SU-DHL-6 (cell line): ENCODE measurements around the gene FSD1.
"Not testable (repeated sequence)": the region's sequence is repeated elsewhere in the genome, so short reads cannot be mapped to it uniquely, and the experiment has no call there.

Source experiments
- H2AFZ ChIP-seq: fragments of 200-600 bp; sonication (generic); 2 replicates; pipeline ENCODE4 v1.6.1; 2014; ENCODE audit warnings: low read depth, mild to moderate bottlenecking, moderate library complexity, mixed read lengths, antibody characterized with exemption, low read length; ENCODE audit not compliant: severe bottlenecking
- H3F3A ChIP-seq: fragments of 200-600 bp; shearing (Covaris generic); 2 replicates; pipeline ENCODE4 v1.6.0; 2016; ENCODE audit warnings: antibody characterized with exemption, mild to moderate bottlenecking; ENCODE audit not compliant: insufficient read depth
- H3K27ac ChIP-seq: fragments of 200-600 bp; sonication (generic); 2 replicates; pipeline ENCODE4 v1.5.1; 2016; ENCODE audit warnings: low read depth, mild to moderate bottlenecking, low read length, moderate library complexity, mixed read lengths
- H3K27me3 ChIP-seq: fragments of 200-600 bp; sonication (generic), shearing (Covaris generic); 2 replicates; pipeline ENCODE4 v1.6.0; 2014; ENCODE audit warnings: mild to moderate bottlenecking, low read length
- H3K36me3 ChIP-seq: fragments of 200-600 bp; sonication (generic); 2 replicates; pipeline ENCODE4 v1.6.1; 2014; ENCODE audit warnings: mild to moderate bottlenecking, low read length, mixed read lengths
- H3K4me2 ChIP-seq: fragments of 300-600, 200-600 bp; shearing (Covaris generic), sonication (generic); 2 replicates; pipeline ENCODE4 v1.6.0; 2014; ENCODE audit warnings: low read length, low read depth, mild to moderate bottlenecking; ENCODE audit not compliant: poor library complexity, severe bottlenecking
- H3K4me3 ChIP-seq: fragments of 200-600 bp; sonication (generic); 2 replicates; pipeline ENCODE4 v1.5.1; 2014; ENCODE audit warnings: antibody characterized with exemption, low read length, mild to moderate bottlenecking, mixed read lengths; ENCODE audit not compliant: insufficient read depth, poor library complexity, severe bottlenecking
- H3K79me2 ChIP-seq: fragments of 200-600 bp; sonication (generic); 2 replicates; pipeline ENCODE4 v1.6.1; 2014; ENCODE audit warnings: mild to moderate bottlenecking, low read length, moderate library complexity; ENCODE audit not compliant: insufficient read depth
- H3K9ac ChIP-seq: fragments of 200-600 bp; sonication (generic); 2 replicates; pipeline ENCODE4 v1.7.0; 2014; ENCODE audit warnings: mild to moderate bottlenecking, low read length
- H3K9me2 ChIP-seq: fragments of 200-600 bp; sonication (generic); replicated peaks from 2 replicates; pipeline ENCODE4 v1.6.1; 2014; ENCODE audit warnings: low read length; ENCODE audit not compliant: insufficient read depth
- H3K9me3 ChIP-seq: fragments of 200-600 bp; sonication (generic); 2 replicates; pipeline ENCODE4 v1.6.1; 2014; ENCODE audit warnings: low read length, mixed read lengths; ENCODE audit not compliant: insufficient read depth
- H4K20me1 ChIP-seq: fragments of 200-600 bp; sonication (generic); 2 replicates; pipeline ENCODE4 v1.6.1; 2014; ENCODE audit warnings: low read depth, mild to moderate bottlenecking, antibody characterized with exemption, low read length, moderate library complexity, mixed read lengths
- EZH2phosphoT487 ChIP-seq: fragments of 200-600 bp; sonication (generic), shearing (Covaris generic); conservative IDR thresholded peaks from 2 replicates; pipeline ENCODE4 v1.6.1; 2018; ENCODE audit warnings: mild to moderate bottlenecking, antibody characterized with exemption, low read length, moderate library complexity, mixed read lengths
- TF ChIP-seq, protein P1 (sequence below): fragments of 200-600 bp; sonication (generic); IDR thresholded peaks from one replicate; pipeline ENCODE4 v1.5.1; 2017; ENCODE audit warnings: antibody characterized with exemption, mild to moderate bottlenecking, low read length, moderate library complexity; ENCODE audit not compliant: insufficient read depth, poor library complexity, severe bottlenecking

The FSD1 gene

DNA sequence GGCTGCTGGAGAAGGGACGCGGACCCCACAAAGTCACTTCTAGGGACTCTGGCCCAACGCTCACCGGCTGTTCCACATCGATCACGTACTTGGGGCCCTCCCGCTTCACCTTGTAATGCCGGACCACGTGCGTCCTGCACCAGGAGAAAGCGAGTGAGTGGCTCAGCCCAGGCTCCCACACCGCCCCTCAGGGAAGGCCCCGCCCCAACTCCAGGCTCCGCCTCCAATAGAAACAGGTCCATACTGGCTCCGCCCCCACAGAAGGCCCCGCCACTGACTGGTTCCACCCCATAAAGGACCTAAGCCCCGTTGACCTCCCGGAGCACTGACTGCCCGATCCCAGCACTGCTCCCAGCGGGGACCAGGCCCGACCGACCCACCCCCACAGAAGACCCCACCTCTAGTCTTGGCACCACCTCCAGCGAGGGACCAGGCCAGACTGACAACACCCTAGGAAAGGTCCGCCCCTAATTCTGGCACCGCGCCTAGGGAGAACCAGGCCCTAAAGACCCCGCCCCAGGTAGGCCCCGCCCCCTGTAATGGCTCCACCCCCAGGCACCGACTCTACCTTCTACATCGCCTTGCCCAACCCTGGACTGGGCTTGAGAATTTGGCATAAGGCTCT is 23.0 kb downstream of the FSD1 start:
- no peaks in the 10 kb centered on the region for H3K9me3 ChIP-seq
- no peaks in the 10 kb centered on the region for H3K9me2 ChIP-seq
- no peak overlapping the region for H3K27ac ChIP-seq
- H3K9ac ChIP-seq, result no peak overlapping the region
- H2AFZ ChIP-seq, result no peak overlapping the region
- no peaks in the 10 kb centered on the region for H3K36me3 ChIP-seq
- no peaks in the 10 kb centered on the region for H3K79me2 ChIP-seq
- H3K4me2 ChIP-seq, result no peak overlapping the region
- H3K4me3 ChIP-seq, result no peak overlapping the region
- H3F3A ChIP-seq, result no peaks in the 10 kb centered on the region
- TF ChIP-seq, protein P1, sequence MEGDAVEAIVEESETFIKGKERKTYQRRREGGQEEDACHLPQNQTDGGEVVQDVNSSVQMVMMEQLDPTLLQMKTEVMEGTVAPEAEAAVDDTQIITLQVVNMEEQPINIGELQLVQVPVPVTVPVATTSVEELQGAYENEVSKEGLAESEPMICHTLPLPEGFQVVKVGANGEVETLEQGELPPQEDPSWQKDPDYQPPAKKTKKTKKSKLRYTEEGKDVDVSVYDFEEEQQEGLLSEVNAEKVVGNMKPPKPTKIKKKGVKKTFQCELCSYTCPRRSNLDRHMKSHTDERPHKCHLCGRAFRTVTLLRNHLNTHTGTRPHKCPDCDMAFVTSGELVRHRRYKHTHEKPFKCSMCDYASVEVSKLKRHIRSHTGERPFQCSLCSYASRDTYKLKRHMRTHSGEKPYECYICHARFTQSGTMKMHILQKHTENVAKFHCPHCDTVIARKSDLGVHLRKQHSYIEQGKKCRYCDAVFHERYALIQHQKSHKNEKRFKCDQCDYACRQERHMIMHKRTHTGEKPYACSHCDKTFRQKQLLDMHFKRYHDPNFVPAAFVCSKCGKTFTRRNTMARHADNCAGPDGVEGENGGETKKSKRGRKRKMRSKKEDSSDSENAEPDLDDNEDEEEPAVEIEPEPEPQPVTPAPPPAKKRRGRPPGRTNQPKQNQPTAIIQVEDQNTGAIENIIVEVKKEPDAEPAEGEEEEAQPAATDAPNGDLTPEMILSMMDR, result no peak
- TF ChIP-seq EZH2phosphoT487, result no peak
- H4K20me1 ChIP-seq, result no peaks in the 10 kb centered on the region
- no peaks in the 10 kb centered on the region for H3K27me3 ChIP-seq

DNA sequence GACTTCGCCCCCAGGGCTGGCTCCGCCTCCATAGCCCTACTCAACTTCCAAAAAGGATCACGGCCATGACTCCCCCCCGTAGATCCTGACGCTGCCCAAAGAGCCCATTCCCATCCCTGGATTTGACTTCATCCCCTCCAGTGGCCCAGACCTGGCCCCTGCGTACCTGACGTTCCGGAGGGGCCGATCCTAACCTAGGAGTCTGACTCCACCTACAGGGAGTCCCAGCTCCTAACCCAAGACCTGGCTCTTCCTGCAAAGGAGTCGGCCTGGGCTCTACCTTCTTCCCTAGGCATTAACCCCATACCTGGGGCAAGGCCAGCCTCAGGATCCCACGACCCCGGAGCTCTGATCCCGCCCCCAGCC is 23.5 kb downstream of the FSD1 start:
- no peaks in the 10 kb centered on the region for H4K20me1 ChIP-seq
- H3K9me2 ChIP-seq, result no peaks in the 10 kb centered on the region
- no peaks in the 10 kb centered on the region for H3F3A ChIP-seq
- H3K4me3 ChIP-seq, result no peak overlapping the region
- H3K36me3 ChIP-seq, result no peaks in the 10 kb centered on the region
- H3K9ac ChIP-seq, result no peak overlapping the region
- H2AFZ ChIP-seq, result no peak overlapping the region
- no peaks in the 10 kb centered on the region for H3K27me3 ChIP-seq
- no peak overlapping the region for H3K4me2 ChIP-seq
- TF ChIP-seq, protein P1, result no peak
- TF ChIP-seq EZH2phosphoT487, result no peak
- H3K9me3 ChIP-seq, result no peaks in the 10 kb centered on the region
- H3K79me2 ChIP-seq, result no peaks in the 10 kb centered on the region
- H3K27ac ChIP-seq, result no peak overlapping the region

DNA sequence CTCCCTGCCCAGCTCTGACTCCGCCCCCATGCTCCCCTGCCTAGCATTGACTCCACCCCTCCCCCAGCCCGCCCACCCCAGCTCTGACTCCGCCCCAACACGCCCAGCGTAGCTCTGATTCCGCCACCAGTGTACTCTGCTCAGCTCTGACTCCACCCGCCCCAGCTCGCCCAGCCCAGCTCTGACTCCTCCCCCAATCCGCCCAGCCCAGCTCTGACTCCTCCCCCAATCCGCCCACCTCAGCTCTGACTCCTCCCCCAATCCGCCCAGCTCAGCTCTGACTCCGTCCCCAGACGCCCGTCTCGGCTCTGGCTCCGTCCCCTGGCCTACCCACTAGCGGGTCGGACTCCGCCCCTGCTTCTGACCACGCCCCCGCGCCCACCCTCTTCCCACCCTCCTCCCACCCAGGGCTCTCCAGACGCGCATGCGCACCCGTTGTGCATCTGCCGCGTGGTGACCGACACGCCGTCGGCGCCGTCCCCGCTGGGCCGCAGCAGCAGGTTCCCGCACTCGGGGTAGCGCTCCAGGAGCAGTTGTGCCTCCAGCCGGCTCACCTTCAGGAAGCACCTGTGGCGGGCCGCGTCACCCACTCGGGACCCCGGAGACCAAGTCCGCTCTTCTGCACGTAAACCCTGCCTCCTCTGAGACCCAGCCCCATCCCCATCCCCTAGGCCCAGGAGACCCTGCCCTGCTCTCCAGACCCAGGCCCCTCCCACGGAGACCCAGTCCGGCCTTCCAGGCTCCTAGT is 24.0 kb downstream of the FSD1 start:
- H3K36me3 ChIP-seq, result no peaks in the 10 kb centered on the region
- no peak overlapping the region for H3K4me3 ChIP-seq
- no peak overlapping the region for H3K4me2 ChIP-seq

DNA sequence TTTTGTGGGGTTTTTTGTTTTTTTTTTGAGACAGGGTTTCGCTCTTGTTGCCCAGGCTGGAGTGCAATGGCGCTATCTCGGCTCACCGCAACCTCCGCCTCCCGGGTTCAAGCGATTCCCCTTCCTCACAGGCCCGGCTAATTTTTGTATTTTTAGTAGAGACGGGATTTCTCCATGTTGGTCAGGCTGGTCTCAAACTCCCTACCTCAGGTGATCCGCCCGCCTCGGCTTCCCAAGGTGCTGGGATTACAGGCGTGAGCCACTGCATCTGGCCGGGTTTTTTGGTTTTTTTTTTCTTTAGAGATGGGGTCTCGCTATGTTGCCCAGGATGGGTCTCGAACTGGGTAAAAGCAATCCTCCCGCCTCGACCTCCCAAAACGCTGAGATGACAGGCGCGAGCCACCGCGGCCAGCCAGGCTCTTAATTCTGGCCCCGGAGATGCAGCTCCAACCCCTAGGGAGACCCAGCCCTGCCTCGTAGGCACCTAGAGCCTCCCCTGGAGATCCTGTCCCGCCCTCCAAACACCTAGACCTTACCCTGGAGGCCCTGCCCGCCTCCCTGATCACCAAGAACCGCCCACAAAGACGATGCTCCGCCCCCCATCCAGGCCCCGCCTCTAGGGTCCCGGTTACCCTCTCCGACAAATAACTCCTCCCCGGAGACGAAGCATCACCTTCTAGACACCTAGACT is 24.7 kb downstream of the FSD1 start:
- not testable (repeated sequence) for H3K36me3 ChIP-seq, H3K9me3 ChIP-seq, H3K27ac ChIP-seq, H3K79me2 ChIP-seq, H3K9ac ChIP-seq, H3K9me2 ChIP-seq, H3F3A ChIP-seq, H2AFZ ChIP-seq, H3K4me2 ChIP-seq, H3K4me3 ChIP-seq, H3K27me3 ChIP-seq, H4K20me1 ChIP-seq

More for the DNA sequence above, 24.0 kb downstream of the FSD1 start:
- Histone ChIP-seq H3K79me2 (no peaks in the 10 kb centered on the region), H2AFZ (no peak overlapping the region), H3K27me3 (no peaks in the 10 kb centered on the region), H3K9me3 (no peaks in the 10 kb centered on the region), H3K9ac (no peak overlapping the region), H3K9me2 (no peaks in the 10 kb centered on the region), H3F3A (no peaks in the 10 kb centered on the region), H3K27ac (no peak overlapping the region), H4K20me1 (no peaks in the 10 kb centered on the region)
- TF ChIP-seq EZH2phosphoT487, result no peak
- TF ChIP-seq, protein P1, result no peak
